ENCODE measurements around the gene PRLHR. TPM values are rescaled to one million over a fixed set of nuclear protein-coding genes. Genes with fewer than 3 reads are reported as not detected.

The PRLHR gene
- total and polyA plus RNA-seq, 2 donors (not counting 1 experiment from before 2014, with no cell fraction given) = not detected

DNA sequence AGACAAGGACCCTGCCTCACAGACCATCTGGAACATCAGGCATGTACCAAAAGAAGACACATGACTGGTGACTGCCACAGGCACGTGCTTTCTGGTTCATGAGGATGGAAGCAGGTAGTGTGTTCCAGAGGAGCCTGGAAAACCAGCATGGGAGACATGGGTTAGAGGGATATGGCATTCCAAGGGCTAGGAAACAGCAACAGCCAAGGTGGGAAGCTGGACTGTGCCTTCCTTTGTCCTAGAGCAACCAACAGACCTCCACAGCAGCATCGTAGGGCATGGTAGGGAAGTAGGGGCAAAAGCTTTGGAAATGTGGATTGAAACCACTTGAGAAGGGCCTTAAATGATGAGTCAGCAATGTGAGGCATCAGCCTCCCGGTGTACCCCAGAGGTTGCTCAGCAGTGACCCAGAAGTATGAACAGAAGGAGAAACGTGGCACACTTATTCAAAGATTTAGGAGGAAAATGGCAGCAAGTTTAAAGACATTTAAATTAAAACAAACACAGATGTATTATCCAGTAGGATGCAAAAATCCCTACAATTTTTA, 51.0 kb downstream of the PRLHR start:
- Histone ChIP-seq H4K20me1 (ENCODE audit: control insufficient read depth, extremely low read depth, insufficient read depth, low read length) (no peaks in the 10 kb centered on the region), H2AFZ (ENCODE audit: low read length) (no peak overlapping the region), H3K4me3 (replicated peaks in 1 of 4; ENCODE audit: control extremely low read depth in 1 of 4, insufficient read depth in 1 of 4, low read depth in 3 of 4, low read length in 4 of 4) (no peak overlapping the region), H3K27me3 (ENCODE audit: control insufficient read depth, insufficient read depth, low read length) (no peaks in the 10 kb centered on the region), H3K27ac (ENCODE audit: insufficient read depth, low read length) (no peak overlapping the region), H3K4me2 (ENCODE audit: extremely low read depth, insufficient read depth, low read length) (no peak overlapping the region), H3K9me3 (ENCODE audit: control insufficient read depth, insufficient read depth, low read depth, low read length) (no peaks in the 10 kb centered on the region), H3K36me3 (ENCODE audit: control insufficient read depth, insufficient read depth, low read length) (no peaks in the 10 kb centered on the region), H3K79me2 (ENCODE audit: control insufficient read depth, insufficient read depth, low read length) (no peaks in the 10 kb centered on the region), H3K4me1 (ENCODE audit: control insufficient read depth, extremely low read depth, insufficient read depth, low read length) (no peaks in the 10 kb centered on the region), H3K9ac (ENCODE audit: insufficient read depth, low read length) (no peak overlapping the region)
- TF ChIP-seq, protein P1, sequence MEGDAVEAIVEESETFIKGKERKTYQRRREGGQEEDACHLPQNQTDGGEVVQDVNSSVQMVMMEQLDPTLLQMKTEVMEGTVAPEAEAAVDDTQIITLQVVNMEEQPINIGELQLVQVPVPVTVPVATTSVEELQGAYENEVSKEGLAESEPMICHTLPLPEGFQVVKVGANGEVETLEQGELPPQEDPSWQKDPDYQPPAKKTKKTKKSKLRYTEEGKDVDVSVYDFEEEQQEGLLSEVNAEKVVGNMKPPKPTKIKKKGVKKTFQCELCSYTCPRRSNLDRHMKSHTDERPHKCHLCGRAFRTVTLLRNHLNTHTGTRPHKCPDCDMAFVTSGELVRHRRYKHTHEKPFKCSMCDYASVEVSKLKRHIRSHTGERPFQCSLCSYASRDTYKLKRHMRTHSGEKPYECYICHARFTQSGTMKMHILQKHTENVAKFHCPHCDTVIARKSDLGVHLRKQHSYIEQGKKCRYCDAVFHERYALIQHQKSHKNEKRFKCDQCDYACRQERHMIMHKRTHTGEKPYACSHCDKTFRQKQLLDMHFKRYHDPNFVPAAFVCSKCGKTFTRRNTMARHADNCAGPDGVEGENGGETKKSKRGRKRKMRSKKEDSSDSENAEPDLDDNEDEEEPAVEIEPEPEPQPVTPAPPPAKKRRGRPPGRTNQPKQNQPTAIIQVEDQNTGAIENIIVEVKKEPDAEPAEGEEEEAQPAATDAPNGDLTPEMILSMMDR (conservative IDR thresholded peaks at IDR 0.05 in 1 of 2, IDR thresholded peaks at IDR 0.05 in 1 of 2; ENCODE audit: low read depth in 1 of 2, low read length in 2 of 2) = no peak
- no peak for TF ChIP-seq EZH2 (IDR thresholded peaks at IDR 0.05; ENCODE audit: low read length, missing control alignments)
- no peak for DNase-seq (ENCODE audit: low read depth in 2 of 2)

GRCh38 chr10:118543714-118544400, 51.6 kb downstream of the PRLHR start:
- H3K4me3 ChIP-seq (replicated peaks in 1 of 4; ENCODE audit: control extremely low read depth in 1 of 4, insufficient read depth in 1 of 4, low read depth in 3 of 4, low read length in 4 of 4) = no peak overlapping the region
- DNase-seq (ENCODE audit: low read depth in 2 of 2) = peak in 1 of 2 donors; percentile 16
- no peaks in the 10 kb centered on the region for H3K4me1 ChIP-seq (ENCODE audit: control insufficient read depth, extremely low read depth, insufficient read depth, low read length)
- H3K4me2 ChIP-seq (ENCODE audit: extremely low read depth, insufficient read depth, low read length) = no peak overlapping the region
- H2AFZ ChIP-seq (ENCODE audit: low read length) = no peak overlapping the region
- no peak overlapping the region for H3K9ac ChIP-seq (ENCODE audit: insufficient read depth, low read length)
- no peak overlapping the region for H3K27ac ChIP-seq (ENCODE audit: insufficient read depth, low read length)
- no peaks in the 10 kb centered on the region for H3K36me3 ChIP-seq (ENCODE audit: control insufficient read depth, insufficient read depth, low read length)
- H4K20me1 ChIP-seq (ENCODE audit: control insufficient read depth, extremely low read depth, insufficient read depth, low read length) = no peaks in the 10 kb centered on the region
- H3K27me3 ChIP-seq (ENCODE audit: control insufficient read depth, insufficient read depth, low read length) = no peaks in the 10 kb centered on the region
- H3K79me2 ChIP-seq (ENCODE audit: control insufficient read depth, insufficient read depth, low read length) = no peaks in the 10 kb centered on the region
- H3K9me3 ChIP-seq (ENCODE audit: control insufficient read depth, insufficient read depth, low read depth, low read length) = no peaks in the 10 kb centered on the region
- no peak for TF ChIP-seq EZH2 (IDR thresholded peaks at IDR 0.05; ENCODE audit: low read length, missing control alignments)
- TF ChIP-seq, protein P1 (conservative IDR thresholded peaks at IDR 0.05 in 1 of 2, IDR thresholded peaks at IDR 0.05 in 1 of 2; ENCODE audit: low read depth in 1 of 2, low read length in 2 of 2) = peak in 1 of 2 donors; percentile 25

DNA sequence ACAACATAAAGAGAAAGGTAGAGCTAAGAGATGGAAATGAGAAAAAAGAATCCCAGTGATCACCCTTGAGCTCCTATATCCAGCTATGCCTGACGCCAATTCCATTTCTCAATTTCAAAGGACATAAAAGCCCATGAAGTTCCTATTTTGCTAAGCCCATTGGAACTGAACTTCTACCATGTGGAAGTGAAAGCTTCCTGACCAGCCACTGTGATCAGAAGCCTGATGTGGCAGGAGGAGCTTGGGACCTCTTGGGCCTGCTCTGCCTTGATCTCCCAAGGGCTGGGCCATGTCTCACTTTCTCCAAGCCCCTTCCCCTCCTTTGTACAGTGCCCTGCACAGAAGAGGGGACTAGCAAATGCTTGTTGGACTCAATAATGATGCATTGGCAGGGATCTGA, 52.7 kb downstream of the PRLHR start:
- no peaks in the 10 kb centered on the region for H3K36me3 ChIP-seq (ENCODE audit: control insufficient read depth, insufficient read depth, low read length)
- no peak overlapping the region for H3K4me3 ChIP-seq (replicated peaks in 1 of 4; ENCODE audit: control extremely low read depth in 1 of 4, insufficient read depth in 1 of 4, low read depth in 3 of 4, low read length in 4 of 4)
- H3K79me2 ChIP-seq (ENCODE audit: control insufficient read depth, insufficient read depth, low read length) = no peaks in the 10 kb centered on the region
- H3K4me1 ChIP-seq (ENCODE audit: control insufficient read depth, extremely low read depth, insufficient read depth, low read length) = no peaks in the 10 kb centered on the region
- H4K20me1 ChIP-seq (ENCODE audit: control insufficient read depth, extremely low read depth, insufficient read depth, low read length) = no peaks in the 10 kb centered on the region
- H3K9me3 ChIP-seq (ENCODE audit: control insufficient read depth, insufficient read depth, low read depth, low read length) = no peaks in the 10 kb centered on the region
- H3K27me3 ChIP-seq (ENCODE audit: control insufficient read depth, insufficient read depth, low read length) = no peaks in the 10 kb centered on the region
- no peak overlapping the region for H2AFZ ChIP-seq (ENCODE audit: low read length)
- DNase-seq (ENCODE audit: low read depth in 2 of 2) = no peak
- TF ChIP-seq, protein P1 (conservative IDR thresholded peaks at IDR 0.05 in 1 of 2, IDR thresholded peaks at IDR 0.05 in 1 of 2; ENCODE audit: low read depth in 1 of 2, low read length in 2 of 2) = no peak
- TF ChIP-seq EZH2 (IDR thresholded peaks at IDR 0.05; ENCODE audit: low read length, missing control alignments) = no peak
- no peak overlapping the region for H3K27ac ChIP-seq (ENCODE audit: insufficient read depth, low read length)
- no peak overlapping the region for H3K4me2 ChIP-seq (ENCODE audit: extremely low read depth, insufficient read depth, low read length)
- H3K9ac ChIP-seq (ENCODE audit: insufficient read depth, low read length) = no peak overlapping the region

All from fibroblast of lung (primary cell).